Lower leg skin (tissue), 3 donors: Measurements from ENCODE around the gene GLYATL3.

Experiments used
- CTCF ChIP-seq, 3 donors: fragments of 450-650 bp; IDR thresholded peaks; one replicate each; pipeline ENCODE4 v1.5.1; 2016; ENCODE audit warnings: antibody characterized with exemption in 3 of 3, mild to moderate bottlenecking in 3 of 3, moderate library complexity in 2 of 3
- POLR2A ChIP-seq, 2 donors: fragments of 450-650 bp; IDR thresholded peaks; one replicate each; pipeline ENCODE4 v1.6.1; 2016 to 2017; ENCODE audit warnings: antibody characterized with exemption in 2 of 2, mild to moderate bottlenecking in 1 of 2, moderate library complexity in 1 of 2

- TF ChIP-seq CTCF (IDR thresholded peaks at IDR 0.05) = no peak
- TF ChIP-seq POLR2A (IDR thresholded peaks at IDR 0.05) = no peak
These were observed 49.0 kb downstream of the GLYATL3 start for GRCh38 chr6:49548613-49549304.
